Common myeloid progenitor, CD34-positive (primary cell): ENCODE measurements around the gene ANAPC7. TPM values are rescaled to one million over a fixed set of nuclear protein-coding genes. Genes with fewer than 3 reads are reported as not detected.

Source experiments
- CTCF ChIA-PET: fragments of 350-600 bp; sonication (Branson Sonifier 250); formaldehyde crosslinking; loops from one replicate; lab custom pipeline; 2021; ENCODE audit warnings: antibody characterized with exemption; lab: Charles Lee
- POLR2A ChIA-PET: fragments of 350-600 bp; sonication (Branson Sonifier 250); formaldehyde crosslinking; loops from one replicate; lab custom pipeline; 2021; ENCODE audit warnings: antibody characterized with exemption; lab: Charles Lee
- DNase-seq, 3 donors: peaks; one replicate each; pipeline versions ENCODE4 v3.0.0 to v3.0.0-alpha.2; 2013
- H3K27ac ChIP-seq, 2 experiments: 1 replicate in 1 of 2; 2 replicates in 1 of 2; pipeline ENCODE4 v1.7.0; 2013; ENCODE audit warnings: inconsistent platforms in 2 of 2, low read length in 2 of 2, mild to moderate bottlenecking in 2 of 2, low read depth in 1 of 2, moderate library complexity in 1 of 2; ENCODE audit not compliant: severe bottlenecking in 2 of 2, insufficient read depth in 1 of 2, poor library complexity in 1 of 2
- H3K27me3 ChIP-seq, 5 experiments: replicated peaks in 2 of 5; 1 replicate in 3 of 5; 2 replicates in 2 of 5; pipeline versions ENCODE4 v1.6.1 to v1.7.0; 2013; ENCODE audit warnings: low read length in 4 of 5, mild to moderate bottlenecking in 2 of 5, moderate library complexity in 2 of 5, inconsistent platforms in 1 of 5; ENCODE audit not compliant: insufficient read depth in 5 of 5, control insufficient read depth in 4 of 5
- H3K36me3 ChIP-seq, 4 experiments: 1 replicate in 2 of 4; 2 replicates in 2 of 4; pipeline versions ENCODE4 v1.6.1 to v1.7.0; 2013; ENCODE audit warnings: low read length in 3 of 4, control low read depth in 1 of 4, mild to moderate bottlenecking in 1 of 4; ENCODE audit not compliant: control insufficient read depth in 4 of 4, insufficient read depth in 4 of 4
- H3K4me1 ChIP-seq, 4 experiments: 1 replicate in 3 of 4; 2 replicates in 1 of 4; pipeline versions ENCODE4 v1.6.1 to v1.7.1; 2013; ENCODE audit warnings: low read length in 3 of 4, mild to moderate bottlenecking in 3 of 4, control low read depth in 1 of 4, inconsistent platforms in 1 of 4, moderate library complexity in 1 of 4; ENCODE audit not compliant: control insufficient read depth in 4 of 4, insufficient read depth in 4 of 4; ENCODE audit errors: control extremely low read depth in 1 of 4
- H3K4me3 ChIP-seq, 7 experiments: 1 replicate in 4 of 7; 2 replicates in 3 of 7; pipeline versions ENCODE4 v1.5.1 to v1.7.0; 2013; ENCODE audit warnings: mild to moderate bottlenecking in 7 of 7, low read length in 6 of 7, moderate library complexity in 6 of 7, inconsistent platforms in 2 of 7, low read depth in 2 of 7, control low read depth in 1 of 7; ENCODE audit not compliant: insufficient read depth in 4 of 7, control insufficient read depth in 1 of 7; ENCODE audit errors: extremely low read depth in 1 of 7
- H3K9me3 ChIP-seq, 5 experiments: 1 replicate in 4 of 5; 2 replicates in 1 of 5; pipeline versions ENCODE4 v1.6.1 to v1.7.1; 2013; ENCODE audit warnings: low read length in 4 of 5, mild to moderate bottlenecking in 2 of 5, inconsistent platforms in 1 of 5, low read depth in 1 of 5, moderate library complexity in 1 of 5; ENCODE audit not compliant: control insufficient read depth in 4 of 5, insufficient read depth in 2 of 5; ENCODE audit errors: control extremely low read depth in 1 of 5
- WGBS: methylation state at CpG from one replicate; pipeline ENCODE4 v1.1.5; 2013; ENCODE audit not compliant: insufficient coverage; 5-methylcytosine and 5-hydroxymethylcytosine counted together
- polyA plus RNA-seq: library from polyadenylated mRNA; unstranded; fragments of 120-200 nt; gene quantifications from one replicate; pipeline ENCODE4 v1.2.1, GENCODE V29; 2013

Gene ANAPC7
- polyA plus RNA-seq = 63.6 TPM

DNA sequence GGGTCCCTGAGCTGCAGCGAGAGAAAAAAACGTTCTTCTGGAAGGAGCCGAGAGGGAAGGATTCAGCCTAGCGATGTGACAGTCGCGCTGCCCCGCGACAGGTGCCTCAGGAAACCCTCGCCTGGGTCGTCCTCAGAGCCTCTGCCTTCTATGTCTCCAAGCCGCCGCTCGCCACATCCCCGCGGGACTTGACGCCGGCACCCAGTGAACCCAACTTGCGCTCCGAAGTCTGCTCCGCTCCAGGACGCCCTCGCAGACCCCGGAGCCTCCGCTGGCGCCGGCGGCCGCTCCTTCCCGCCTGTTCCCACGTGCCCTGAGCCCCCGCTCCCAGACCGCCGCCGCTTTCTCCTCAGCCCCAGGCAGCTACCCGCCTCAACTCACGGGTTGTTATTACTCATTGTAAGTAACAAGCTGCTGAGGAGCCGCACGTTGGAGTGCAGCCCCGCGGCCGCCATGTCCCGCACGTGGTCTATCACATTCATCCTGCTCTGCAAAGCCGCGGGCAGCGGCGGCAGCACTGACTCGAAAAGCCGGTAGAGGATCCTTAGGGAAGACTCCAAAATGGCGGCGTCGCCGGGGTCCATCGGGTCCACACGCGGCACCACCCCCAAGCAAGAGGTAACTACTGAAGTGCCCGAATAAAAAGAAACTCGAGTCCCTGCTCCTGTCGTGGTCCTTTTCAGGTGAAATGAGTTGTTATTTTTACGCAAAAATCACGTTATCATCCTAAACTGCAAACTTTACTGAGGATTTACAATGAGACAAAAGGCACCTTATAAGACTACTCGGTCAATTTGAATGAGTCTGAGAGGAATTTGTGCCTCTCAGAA lies at the start of gene ANAPC7:
ANAPC7 (minus strand) TSS at position 563 of the 830 bp plus-strand sequence; CDS start at position 482, 81 bp downstream.
- DNase-seq = peak; percentile 92 to 94 (median 94)
- ChIA-PET POLR2A (interaction anchor here (0.7 kb wide), 1 partner anchor 36 kb away, joined by 3 read pairs; no protein-coding TSS in a partner anchor), CTCF (interaction anchor here (1.0 to 1.8 kb wide), 3 partner anchors 28 to 46 kb away, joined by 3 to 6 read pairs (median 4); partner anchors contain the start of gene ARPC3)
- WGBS = 0% methylated on average over 50 of the region's 62 CpGs
- H3K36me3 ChIP-seq = peaks cover 0 to 21% (median 12%) of the 10 kb centered on the region in 4 experiments
- H3K9me3 ChIP-seq = no peaks in the 10 kb centered on the region
- H3K27ac ChIP-seq = peak within 1 kb of the TSS; percentile 99 to 100
- no peaks in the 10 kb centered on the region for H3K27me3 ChIP-seq
- H3K4me3 ChIP-seq = peak within 1 kb of the TSS; percentile 89 to 99 (median 90)
- peaks cover 8 to 21% (median 10%) of the 10 kb centered on the region in 4 experiments for H3K4me1 ChIP-seq

GRCh38 chr12:110451263-110451662 lies 47.8 kb upstream of the ANAPC7 start:
- CTCF ChIA-PET = interaction anchor here (1.9 to 15.5 kb wide), 5 partner anchors 8 to 150 kb away, joined by 11 to 200 read pairs (median 13); partner anchors contain the start of genes FAM216A and GPN3
- WGBS = 71% methylated on average over 1 of the region's 1 CpG
- H3K4me3 ChIP-seq = no peak overlapping the region
- DNase-seq = no peak
- H3K36me3 ChIP-seq = peaks cover 3 to 43% (median 12%) of the 10 kb centered on the region in 4 experiments
- H3K27ac ChIP-seq = peak overlapping the region in 1 of 2 experiments; percentile 18
- H3K4me1 ChIP-seq = peaks cover 11 to 49% (median 33%) of the 10 kb centered on the region in 4 experiments
- POLR2A ChIA-PET = no interaction called here
- no peaks in the 10 kb centered on the region for H3K9me3 ChIP-seq
- H3K27me3 ChIP-seq = no peaks in the 10 kb centered on the region

DNA sequence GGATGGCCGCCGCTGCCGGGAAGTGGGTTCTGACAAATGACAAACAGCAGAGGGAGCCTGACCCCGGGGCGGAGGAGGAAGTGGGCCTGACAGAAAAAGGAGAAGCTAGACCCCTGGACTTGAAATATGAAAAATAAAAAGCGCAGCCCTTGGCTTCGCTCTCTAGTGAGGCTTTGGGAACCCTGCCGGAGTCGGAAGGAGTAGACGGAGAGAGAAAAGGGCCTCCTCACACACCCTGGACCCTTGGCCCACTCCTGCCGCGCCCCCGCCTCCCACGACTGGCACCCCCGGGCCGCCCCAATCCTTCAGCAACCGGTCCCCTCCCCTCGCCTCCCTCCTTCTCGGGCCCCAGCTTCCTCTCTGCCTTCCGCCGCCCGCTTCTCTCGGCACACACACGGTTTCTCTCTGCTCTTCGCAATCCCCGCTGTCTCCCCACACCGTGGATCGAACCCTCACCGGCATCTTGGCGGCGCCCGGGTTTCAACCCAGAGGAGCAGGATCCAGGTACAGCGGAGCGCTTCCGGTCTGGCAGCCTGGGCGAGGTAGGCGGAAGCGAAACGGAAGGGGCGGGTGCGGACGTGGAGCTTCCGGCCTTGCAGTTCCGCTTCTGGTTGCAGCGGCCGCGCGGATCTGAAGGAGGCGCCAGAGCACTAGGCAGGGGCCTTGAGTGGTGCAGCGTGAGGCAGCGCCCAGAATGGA lies 46.4 kb upstream of the ANAPC7 start, which contains the start of gene ARPC3:
ARPC3 (minus strand) TSS at position 539 of the 699 bp plus-strand sequence; CDS start at position 462, 77 bp downstream.
- Histone ChIP-seq H3K9me3 (no peaks in the 10 kb centered on the region), H3K4me1 (peaks cover 5 to 36% (median 23%) of the 10 kb centered on the region in 4 experiments), H3K36me3 (peaks cover 11 to 50% (median 19%) of the 10 kb centered on the region in 4 experiments), H3K27ac (peak within 1 kb of the TSS; percentile 98 to 99), H3K27me3 (no peaks in the 10 kb centered on the region), H3K4me3 (peak within 1 kb of the TSS; percentile 74 to 96 (median 89))
- DNase-seq = peak; percentile 96 to 98 (median 97)
- ChIA-PET CTCF (interaction anchor here (0.8 to 15.5 kb wide), 23 partner anchors 9 to 156 kb away, joined by 3 to 200 read pairs (median 5); partner anchors contain the start of genes FAM216A and GPN3), POLR2A (interaction anchor here (0.6 to 2.8 kb wide), 12 partner anchors 18 to 1329 kb away, joined by 3 to 28 read pairs (median 4); partner anchors contain the start of genes FAM216A, GPN3, RAD9B and VPS29)
- 0% methylated on average over 33 of the region's 51 CpGs for WGBS

DNA sequence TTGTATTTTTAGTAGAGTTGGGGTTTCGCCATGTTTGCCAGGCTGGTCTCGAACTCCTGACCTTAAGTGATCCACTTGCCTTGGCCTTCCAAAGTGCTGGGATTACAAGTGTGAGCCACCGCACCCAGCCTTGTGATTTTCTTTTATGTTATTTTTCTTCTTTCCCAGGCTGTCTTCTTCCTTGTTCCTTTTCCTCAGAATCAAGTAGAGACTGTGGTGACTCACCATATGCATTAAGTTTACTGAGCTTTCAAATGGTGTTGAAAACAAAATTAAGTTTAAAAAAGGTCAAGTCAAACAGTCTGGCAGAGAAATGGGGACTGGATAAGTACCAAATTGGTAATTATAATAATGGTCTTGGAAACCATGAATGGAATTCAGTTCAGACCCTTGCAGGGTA lies 40.9 kb upstream of the ANAPC7 start:
- H3K27ac ChIP-seq = peak overlapping the region in 1 of 2 experiments; percentile 16
- H3K36me3 ChIP-seq = peaks cover 11 to 49% (median 38%) of the 10 kb centered on the region in 4 experiments
- no peaks in the 10 kb centered on the region for H3K9me3 ChIP-seq
- no peak overlapping the region for H3K4me3 ChIP-seq
- WGBS = 87% methylated on average over 3 of the region's 3 CpGs
- no peak for DNase-seq
- CTCF ChIA-PET = interaction anchor here (0.7 to 15.5 kb wide), 3 partner anchors 20 to 132 kb away, joined by 3 to 200 read pairs (median 7); partner anchors contain the start of genes FAM216A and GPN3
- H3K4me1 ChIP-seq = peaks cover 3 to 24% (median 15%) of the 10 kb centered on the region in 4 experiments
- POLR2A ChIA-PET = no interaction called here
- H3K27me3 ChIP-seq = no peaks in the 10 kb centered on the region

DNA sequence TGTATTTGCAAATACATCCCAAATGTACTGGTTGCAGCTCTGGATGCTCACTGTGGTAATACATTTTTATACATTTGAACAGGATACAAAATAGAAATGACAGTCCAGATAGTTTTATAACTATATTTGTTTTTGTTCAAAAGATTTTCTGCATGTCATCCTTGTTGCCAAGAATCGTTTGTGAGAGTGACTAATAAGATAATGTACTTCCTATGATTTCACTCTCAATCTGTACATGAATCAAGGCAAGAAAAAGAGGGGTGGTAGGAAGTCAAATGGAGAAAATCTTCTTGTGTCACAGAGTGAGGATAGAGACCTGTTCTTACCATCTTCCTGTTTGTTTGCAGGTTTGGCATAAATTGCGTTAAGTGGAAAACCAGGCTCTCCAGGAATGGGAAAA lies 32.7 kb upstream of the ANAPC7 start:
- Histone ChIP-seq H3K27me3 (no peaks in the 10 kb centered on the region), H3K36me3 (peaks cover 18 to 59% (median 38%) of the 10 kb centered on the region in 4 experiments), H3K27ac (no peak overlapping the region), H3K9me3 (no peaks in the 10 kb centered on the region), H3K4me3 (no peak overlapping the region), H3K4me1 (no peaks in the 10 kb centered on the region)
- ChIA-PET POLR2A (no interaction called here), CTCF (no interaction called here)
- DNase-seq = no peak
- 100% methylated on average over 1 of the region's 2 CpGs for WGBS

DNA sequence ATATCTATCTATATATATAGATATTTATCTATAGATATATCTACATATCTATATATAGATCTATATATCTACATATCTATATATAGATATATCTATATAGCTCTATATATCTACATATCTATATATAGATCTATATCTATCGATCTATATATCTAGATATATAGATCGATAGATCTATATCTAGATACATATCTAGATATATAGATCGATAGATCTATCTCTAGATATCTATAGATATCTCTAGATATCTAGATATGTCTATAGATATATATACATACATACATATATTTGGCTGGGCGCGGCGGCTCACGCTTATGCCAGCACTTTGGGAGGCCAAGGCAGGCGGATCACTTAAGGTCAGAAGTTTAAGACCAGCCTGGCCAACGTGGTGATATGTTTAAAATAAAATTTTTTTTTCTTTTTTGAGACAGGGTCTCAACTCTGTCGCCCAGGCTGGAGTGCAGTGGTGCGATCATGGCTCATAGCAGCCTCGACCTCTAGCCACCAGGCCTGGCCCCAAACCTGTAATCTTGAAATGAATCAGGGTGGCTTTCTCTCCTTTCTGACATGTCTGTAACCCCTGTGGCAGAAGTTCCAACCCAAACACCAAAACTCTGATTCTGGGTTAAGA lies 28.6 kb upstream of the ANAPC7 start:
- peak overlapping the region in 3 of 7 experiments; percentile 63 to 74 (median 68) for H3K4me3 ChIP-seq
- peak overlapping the region in 1 of 2 experiments; percentile 71 for H3K27ac ChIP-seq
- H3K9me3 ChIP-seq = no peaks in the 10 kb centered on the region
- no peak for DNase-seq
- POLR2A ChIA-PET = interaction anchor here (0.9 to 1.7 kb wide), 5 partner anchors 15 to 328 kb away, joined by 3 to 9 read pairs (median 4); partner anchors contain the start of gene ARPC3
- peaks cover 9 to 29% (median 14%) of the 10 kb centered on the region in 4 experiments for H3K36me3 ChIP-seq
- WGBS = 96% methylated on average over 5 of the region's 12 CpGs
- CTCF ChIA-PET = interaction anchor here (0.6 to 1.8 kb wide), 33 partner anchors 11 to 1201 kb away, joined by 3 to 20 read pairs (median 4); partner anchors contain the start of genes ANAPC7, ARPC3, FAM216A and GPN3
- no peaks in the 10 kb centered on the region for H3K27me3 ChIP-seq
- H3K4me1 ChIP-seq = peaks cover 0 to 3% (median 0%) of the 10 kb centered on the region in 4 experiments
